Stimulated activated CD4-positive, alpha-beta T cell treated with anti-CD3 and anti-CD28 coated beads, Interleukin-2, amount 100 ng/mL, for 48 hours (primary cell): Measurements from ENCODE around the gene EIF4EBP2.
A peak's percentile ranks its signal among the peaks of the same experiment; 100 is the strongest.

ENCODE experiments used
- DNase-seq, 2 donors: peaks; one replicate each; pipeline ENCODE4 v3.0.0-alpha.2; 2020

The EIF4EBP2 gene

DNA sequence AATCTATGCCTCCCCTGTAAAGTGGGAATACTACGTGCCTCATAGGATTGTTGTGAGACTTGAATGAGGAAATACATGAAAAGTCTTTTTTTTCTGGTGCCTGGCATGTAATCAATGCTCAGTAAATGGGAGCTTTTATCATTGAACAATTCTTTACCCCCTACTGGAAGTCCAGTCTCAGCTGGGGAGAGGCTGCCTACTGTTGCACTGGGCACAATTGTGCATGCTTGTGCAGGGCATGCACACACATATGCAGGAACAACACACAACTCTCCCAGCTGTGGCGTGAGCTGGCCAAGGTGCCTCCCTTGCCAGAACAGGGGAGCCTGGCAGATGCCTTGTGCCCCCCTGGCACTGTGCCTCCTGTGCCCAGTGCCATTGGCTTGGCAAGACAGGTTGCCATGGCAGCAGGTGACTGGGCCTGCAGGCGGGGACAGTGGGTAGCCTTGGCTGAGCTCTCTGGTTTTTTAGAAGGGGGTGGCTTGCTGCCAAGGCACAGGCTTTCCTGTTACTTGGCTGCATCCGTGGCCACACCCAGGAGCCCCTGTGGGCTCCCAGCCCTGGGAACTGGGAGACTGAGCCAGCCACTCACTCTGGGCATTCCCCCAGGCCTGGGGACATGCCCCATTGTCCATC lies 58.5 kb downstream of the EIF4EBP2 start:
- DNase-seq: no peak

DNA sequence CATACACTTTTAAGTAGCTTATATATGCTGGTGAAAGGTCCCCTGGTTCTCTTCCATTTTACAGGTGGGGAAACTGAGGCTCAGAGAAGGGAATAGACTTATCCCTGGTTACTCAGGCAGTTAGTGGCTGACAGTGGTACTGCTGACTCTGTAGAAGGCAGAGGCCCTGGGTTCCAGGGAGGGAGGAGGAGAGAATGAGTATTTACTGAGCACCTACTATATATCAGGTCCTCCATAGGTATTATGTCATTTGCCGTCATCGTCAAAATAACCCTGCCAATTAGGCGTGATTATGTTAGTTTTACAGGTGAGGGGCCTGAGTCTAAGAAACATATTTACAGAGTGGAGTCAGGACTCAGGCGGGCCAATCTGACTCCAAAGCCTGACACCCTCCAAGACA lies 61.3 kb downstream of the EIF4EBP2 start:
- DNase-seq: no peak

DNA sequence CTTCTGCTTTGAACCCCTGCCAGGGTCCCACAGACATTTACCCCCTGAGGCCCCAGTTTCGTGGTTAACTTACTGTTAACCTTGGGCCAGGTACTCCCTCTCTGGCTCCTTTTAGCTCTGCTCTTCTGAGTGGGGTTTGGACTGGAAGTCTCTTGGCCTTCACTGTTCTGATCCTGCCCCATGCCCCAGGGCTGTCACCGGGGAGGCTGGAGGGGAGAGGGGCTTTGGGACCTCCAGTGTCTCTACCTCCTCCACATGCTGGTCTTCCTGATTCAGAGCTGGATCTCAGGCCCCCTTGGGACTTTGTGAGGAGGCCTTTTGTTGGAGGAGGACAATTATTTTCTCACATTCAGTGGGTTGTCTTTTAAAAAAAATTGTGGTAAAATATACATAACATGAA lies 61.9 kb downstream of the EIF4EBP2 start:
- no peak for DNase-seq

DNA sequence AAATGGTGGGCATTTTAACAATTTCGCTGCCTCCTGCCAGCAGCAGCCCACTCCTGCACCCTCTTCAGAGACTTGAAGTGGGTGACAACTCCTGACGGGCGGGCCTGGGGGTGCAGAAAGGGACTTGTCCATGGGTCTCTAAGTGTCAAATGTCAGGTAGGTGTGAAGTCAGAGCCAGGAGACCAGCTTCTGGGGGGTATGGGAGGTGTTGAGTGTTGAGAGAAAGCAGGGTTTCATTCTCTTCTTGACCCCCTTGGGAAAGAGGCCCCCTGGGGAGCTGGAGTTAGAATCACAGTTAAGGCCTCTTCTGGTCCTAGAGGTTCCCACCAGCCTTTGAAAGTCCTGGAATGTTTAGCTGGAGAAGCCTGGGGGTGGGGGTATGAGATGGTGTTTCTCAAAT lies 63.0 kb downstream of the EIF4EBP2 start:
- no peak for DNase-seq

DNA sequence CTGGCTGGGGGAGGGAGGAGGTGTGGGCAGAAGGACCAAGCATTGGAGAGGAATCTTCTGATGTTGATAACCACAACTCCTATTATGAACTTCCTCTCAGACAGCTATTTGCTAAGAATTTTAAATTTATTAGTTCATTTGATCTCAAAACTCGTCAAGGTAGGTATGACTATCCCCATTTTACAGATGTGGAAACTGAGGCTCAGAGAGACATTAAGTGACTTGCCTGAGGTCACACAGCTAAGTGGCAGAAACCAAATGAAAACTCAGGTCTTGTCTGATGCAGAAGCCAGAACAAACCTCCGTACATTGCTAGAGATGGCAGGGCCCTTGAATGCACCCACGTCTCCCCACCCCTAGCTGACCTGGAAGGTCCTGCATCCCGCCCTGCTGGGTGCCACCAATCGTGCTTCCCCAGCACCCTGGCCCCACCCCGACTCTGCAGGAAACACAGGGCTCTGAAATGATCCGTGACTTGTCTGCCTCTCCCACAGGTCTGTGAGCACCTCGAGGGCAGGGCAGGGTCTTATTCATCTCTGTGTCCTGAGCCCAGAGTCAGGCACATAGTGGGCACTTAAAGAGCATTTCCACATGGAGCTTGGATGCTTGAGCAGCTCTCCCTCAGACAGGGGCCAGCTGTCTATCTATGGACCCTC lies 69.0 kb downstream of the EIF4EBP2 start:
- DNase-seq: no peak

DNA sequence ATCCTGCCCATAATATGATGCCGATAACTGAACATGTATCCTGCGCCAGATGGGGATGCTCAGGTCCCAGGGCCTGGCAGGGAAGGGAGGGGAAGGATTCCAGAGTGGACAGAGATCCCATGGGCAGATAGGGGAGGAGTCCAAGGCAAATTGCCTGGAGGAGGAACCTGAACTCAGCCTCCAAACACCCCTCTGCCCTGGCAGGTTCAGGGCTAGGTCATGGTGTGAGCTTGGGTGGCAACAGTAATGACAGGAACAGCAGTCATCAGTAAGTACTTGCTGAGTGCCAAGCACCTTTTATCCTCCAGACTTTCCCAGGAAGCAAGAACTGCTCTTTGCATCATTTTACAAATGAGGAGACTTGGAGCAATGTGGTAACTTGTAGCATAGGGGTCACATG lies 70.8 kb downstream of the EIF4EBP2 start:
- no peak for DNase-seq

DNA sequence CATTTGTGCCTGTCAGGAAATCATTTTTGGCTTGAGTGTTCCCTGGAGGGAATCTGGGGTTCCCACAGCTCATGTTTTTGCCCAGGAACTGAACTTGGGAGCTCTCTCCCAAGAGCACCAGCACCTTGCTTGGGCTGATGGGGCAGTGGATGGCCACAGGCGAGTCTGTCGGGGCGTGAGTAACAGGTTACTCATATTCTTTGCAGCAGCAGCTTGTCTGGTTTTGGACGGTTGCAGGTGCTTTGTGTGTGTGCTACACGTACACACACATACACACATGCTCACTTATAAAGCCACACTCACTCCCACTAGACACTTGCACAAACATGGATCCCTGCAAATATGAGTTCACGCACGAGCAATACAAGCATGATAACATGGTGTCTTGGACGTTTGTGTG lies 71.7 kb downstream of the EIF4EBP2 start:
- DNase-seq: no peak

DNA sequence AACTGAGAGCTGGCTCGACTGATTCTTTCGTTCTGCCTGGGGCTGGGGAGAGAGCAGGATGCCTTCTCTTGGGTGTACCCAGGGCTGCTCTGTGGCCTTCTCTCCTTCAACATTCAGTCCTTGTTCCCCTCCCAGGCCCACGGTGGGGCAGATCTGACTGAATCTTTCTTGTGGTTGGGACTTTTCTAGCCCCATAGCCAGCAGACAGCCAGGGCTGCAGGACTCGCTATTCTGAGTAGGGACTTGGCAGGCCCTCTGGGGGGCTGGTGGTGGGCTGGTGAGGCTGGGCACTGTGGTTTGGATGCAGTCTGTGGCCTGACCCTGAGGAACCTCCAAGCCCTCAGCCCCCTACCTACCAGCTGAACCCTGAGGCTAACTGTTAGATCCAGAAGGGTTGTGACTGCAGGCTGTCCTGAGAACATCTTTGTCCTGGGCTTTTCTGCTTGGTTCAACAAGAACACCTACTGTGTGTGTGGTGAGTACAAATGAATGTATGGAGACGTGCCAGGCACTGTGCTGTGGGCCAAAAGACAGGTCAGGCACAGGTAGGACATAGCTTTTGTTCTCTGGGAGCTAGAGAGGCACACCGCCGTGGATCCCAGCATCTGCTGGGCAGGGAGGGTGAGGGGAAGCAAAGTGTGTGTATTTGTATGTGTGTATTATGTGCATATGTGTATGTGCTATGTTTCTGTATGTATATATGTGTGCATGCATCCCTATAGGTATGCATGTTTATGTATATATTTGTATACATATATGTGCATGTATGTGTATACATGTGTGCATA lies 72.5 kb downstream of the EIF4EBP2 start:
- no peak for DNase-seq

DNA sequence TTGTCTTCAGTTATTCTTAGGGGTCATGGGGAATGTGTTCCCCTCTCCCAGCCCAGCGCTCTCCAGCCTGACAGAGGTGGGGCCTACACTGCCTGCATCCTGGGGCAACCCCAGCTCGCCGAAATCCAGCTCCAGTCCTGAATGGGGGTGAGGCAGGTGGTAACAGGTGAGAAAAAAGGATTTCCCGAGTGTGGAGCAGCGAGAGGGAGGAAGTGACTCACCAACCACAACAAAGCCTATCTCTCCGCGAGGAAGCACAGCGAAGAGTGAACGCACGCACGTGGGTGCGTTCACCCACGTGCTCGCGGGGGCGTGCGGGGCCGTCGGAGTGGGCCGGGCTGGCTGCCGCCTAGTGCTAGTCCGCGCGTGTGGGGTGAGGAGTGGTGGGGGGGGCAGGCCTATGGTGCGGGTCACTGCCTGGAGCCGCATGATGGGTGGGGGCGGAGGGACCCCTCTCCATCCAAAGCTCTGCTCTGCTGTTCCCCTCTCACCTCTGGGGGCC lies 73.8 kb downstream of the EIF4EBP2 start:
- DNase-seq: peak; percentile 50 to 56
